ENCODE measurements around the gene SORCS3. TPM values are rescaled to one million over a fixed set of nuclear protein-coding genes. Genes with fewer than 3 reads are reported as not detected.

SORCS3 gene
- total RNA-seq, 1 donor from 2014 or later: 1.00 TPM

- Mint-ChIP-seq H3K27ac (ENCODE audit: unreplicated experiment) (no peak overlapping the region), H3K4me1 (ENCODE audit: low read depth, unreplicated experiment) (no peaks in the 10 kb centered on the region), H3K36me3 (ENCODE audit: low read depth, unreplicated experiment) (no peaks in the 10 kb centered on the region), H3K27me3 (ENCODE audit: low read depth, unreplicated experiment) (peaks cover 8% of the 10 kb centered on the region), H3K4me3 (ENCODE audit: unreplicated experiment) (no peak overlapping the region), H3K9me3 (ENCODE audit: unreplicated experiment) (no peaks in the 10 kb centered on the region)
- no peaks in the 10 kb centered on the region for H4K20me1 ChIP-seq (ENCODE audit: insufficient read depth, low read length)
- H3K79me2 ChIP-seq (ENCODE audit: insufficient read depth, low read length): no peaks in the 10 kb centered on the region
- H3K27me3 ChIP-seq (ENCODE audit: insufficient read depth, low read length): no peaks in the 10 kb centered on the region
- no peak for DNase-seq (ENCODE audit: low read depth)
- H3K4me2 ChIP-seq (ENCODE audit: low read length): no peak overlapping the region
- H3K36me3 ChIP-seq (ENCODE audit: insufficient read depth, low read length): no peaks in the 10 kb centered on the region
- no peaks in the 10 kb centered on the region for H3K4me1 ChIP-seq (ENCODE audit: insufficient read depth, low read length)
- no peak overlapping the region for H3K4me3 ChIP-seq (ENCODE audit: insufficient read depth, low read depth, low read length)
- H2AFZ ChIP-seq (ENCODE audit: low read depth, low read length): no peak overlapping the region
- H3K27ac ChIP-seq (ENCODE audit: low read depth, low read length): no peak overlapping the region
- TF ChIP-seq EZH2 (IDR thresholded peaks at IDR 0.05; ENCODE audit: insufficient read depth, low read length) (no peak), CTCF (IDR thresholded peaks at IDR 0.05; ENCODE audit: insufficient read depth, low read depth, low read length) (no peak)
- no peak for FAIRE-seq
- no peaks in the 10 kb centered on the region for H3K9me3 ChIP-seq (ENCODE audit: insufficient read depth, low read depth, low read length)
- no peak overlapping the region for H3K9ac ChIP-seq (ENCODE audit: low read length)
These were observed 25.0 kb downstream of the SORCS3 start for GRCh38 chr10:104666106-104666505.

GRCh38 chr10:104676874-104677273 lies 35.8 kb downstream of the SORCS3 start:
- TF ChIP-seq EZH2 (IDR thresholded peaks at IDR 0.05; ENCODE audit: insufficient read depth, low read length) (no peak), CTCF (IDR thresholded peaks at IDR 0.05; ENCODE audit: insufficient read depth, low read depth, low read length) (no peak)
- Histone ChIP-seq H3K79me2 (ENCODE audit: insufficient read depth, low read length) (no peaks in the 10 kb centered on the region), H3K4me2 (ENCODE audit: low read length) (no peak overlapping the region), H3K27ac (ENCODE audit: low read depth, low read length) (no peak overlapping the region), H3K4me1 (ENCODE audit: insufficient read depth, low read length) (no peaks in the 10 kb centered on the region), H3K4me3 (ENCODE audit: insufficient read depth, low read depth, low read length) (no peak overlapping the region), H3K27me3 (ENCODE audit: insufficient read depth, low read length) (no peaks in the 10 kb centered on the region), H3K9ac (ENCODE audit: low read length) (no peak overlapping the region), H3K36me3 (ENCODE audit: insufficient read depth, low read length) (no peaks in the 10 kb centered on the region), H2AFZ (ENCODE audit: low read depth, low read length) (no peak overlapping the region), H4K20me1 (ENCODE audit: insufficient read depth, low read length) (no peaks in the 10 kb centered on the region), H3K9me3 (ENCODE audit: insufficient read depth, low read depth, low read length) (no peaks in the 10 kb centered on the region)
- FAIRE-seq (no peak), DNase-seq (ENCODE audit: low read depth) (no peak)
- Mint-ChIP-seq H3K27ac (ENCODE audit: unreplicated experiment) (no peak overlapping the region), H3K9me3 (ENCODE audit: unreplicated experiment) (peaks cover 3% of the 10 kb centered on the region), H3K4me3 (ENCODE audit: unreplicated experiment) (no peak overlapping the region), H3K36me3 (ENCODE audit: low read depth, unreplicated experiment) (no peaks in the 10 kb centered on the region), H3K4me1 (ENCODE audit: low read depth, unreplicated experiment) (no peaks in the 10 kb centered on the region), H3K27me3 (ENCODE audit: low read depth, unreplicated experiment) (peaks cover 13% of the 10 kb centered on the region)

GRCh38 chr10:104678658-104679057 lies 37.6 kb downstream of the SORCS3 start:
- Histone ChIP-seq H3K4me2 (ENCODE audit: low read length) (no peak overlapping the region), H3K4me3 (ENCODE audit: insufficient read depth, low read depth, low read length) (no peak overlapping the region), H3K27me3 (ENCODE audit: insufficient read depth, low read length) (no peaks in the 10 kb centered on the region), H3K9me3 (ENCODE audit: insufficient read depth, low read depth, low read length) (no peaks in the 10 kb centered on the region), H3K9ac (ENCODE audit: low read length) (no peak overlapping the region), H3K27ac (ENCODE audit: low read depth, low read length) (no peak overlapping the region), H3K4me1 (ENCODE audit: insufficient read depth, low read length) (no peaks in the 10 kb centered on the region), H4K20me1 (ENCODE audit: insufficient read depth, low read length) (no peaks in the 10 kb centered on the region), H2AFZ (ENCODE audit: low read depth, low read length) (no peak overlapping the region), H3K36me3 (ENCODE audit: insufficient read depth, low read length) (no peaks in the 10 kb centered on the region), H3K79me2 (ENCODE audit: insufficient read depth, low read length) (no peaks in the 10 kb centered on the region)
- TF ChIP-seq CTCF (IDR thresholded peaks at IDR 0.05; ENCODE audit: insufficient read depth, low read depth, low read length) (no peak), EZH2 (IDR thresholded peaks at IDR 0.05; ENCODE audit: insufficient read depth, low read length) (no peak)
- H3K27ac Mint-ChIP-seq (ENCODE audit: unreplicated experiment): no peak overlapping the region
- no peaks in the 10 kb centered on the region for H3K36me3 Mint-ChIP-seq (ENCODE audit: low read depth, unreplicated experiment)
- no peak for FAIRE-seq
- H3K4me3 Mint-ChIP-seq (ENCODE audit: unreplicated experiment): no peak overlapping the region
- H3K9me3 Mint-ChIP-seq (ENCODE audit: unreplicated experiment): peaks cover 3% of the 10 kb centered on the region
- no peaks in the 10 kb centered on the region for H3K4me1 Mint-ChIP-seq (ENCODE audit: low read depth, unreplicated experiment)
- no peak for DNase-seq (ENCODE audit: low read depth)
- peaks cover 21% of the 10 kb centered on the region for H3K27me3 Mint-ChIP-seq (ENCODE audit: low read depth, unreplicated experiment)
